Activated CD8-positive, alpha-beta memory T cell treated with anti-CD3 and anti-CD28 coated beads for 48 hours (primary cell): Measurements from ENCODE around the gene RABGAP1L.

ENCODE experiments used
- DNase-seq, 3 experiments: peaks; one replicate each; pipeline ENCODE4 v3.0.0-alpha.2; 2020; ENCODE audit warnings: low read depth in 2 of 3, low spot score in 2 of 3

RABGAP1L gene

GRCh38 chr1:174976436-174977108 lies 817.3 kb downstream of the RABGAP1L start:
- DNase-seq = no peak

- no peak for DNase-seq
Observed at GRCh38 chr1:174982971-174983689, 823.8 kb downstream of the RABGAP1L start.

- no peak for DNase-seq
Observed at GRCh38 chr1:174984952-174985351, 825.6 kb downstream of the RABGAP1L start.

- DNase-seq = no peak
Observed at GRCh38 chr1:174988539-174988938, 829.2 kb downstream of the RABGAP1L start.

GRCh38 chr1:174988986-174989385 lies 829.7 kb downstream of the RABGAP1L start:
- DNase-seq = no peak

GRCh38 chr1:174989536-174990220 lies 830.4 kb downstream of the RABGAP1L start:
- DNase-seq = no peak

GRCh38 chr1:174990382-174990999 lies 831.2 kb downstream of the RABGAP1L start:
- DNase-seq = no peak

- DNase-seq = no peak
Observed at GRCh38 chr1:174991473-174991872, 832.2 kb downstream of the RABGAP1L start.

- DNase-seq = no peak
Observed at GRCh38 chr1:174995121-174995520, 835.8 kb downstream of the RABGAP1L start.

GRCh38 chr1:174995916-174996315 lies 836.6 kb downstream of the RABGAP1L start:
- no peak for DNase-seq

- DNase-seq = no peak
Observed at GRCh38 chr1:174996476-174996875, 837.2 kb downstream of the RABGAP1L start.

- DNase-seq = no peak
Observed at GRCh38 chr1:174997041-174997440, 837.7 kb downstream of the RABGAP1L start.

- peak in 1 of 3 experiments; percentile 16 for DNase-seq
Observed at GRCh38 chr1:174998569-174999215, 839.4 kb downstream of the RABGAP1L start.

GRCh38 chr1:174999216-174999935 lies 840.1 kb downstream of the RABGAP1L start:
- peak; percentile 85 to 92 (median 88) for DNase-seq

GRCh38 chr1:174999936-175000696 lies 840.8 kb downstream of the RABGAP1L start, which contains the start of gene CACYBP:
TSS of gene CACYBP (plus strand) at chr1:174999947. CDS start at chr1:175000181, 234 bp downstream.
- peak in 2 of 3 experiments; percentile 20 to 25 for DNase-seq

GRCh38 chr1:175000697-175001187 lies 841.4 kb downstream of the RABGAP1L start:
- DNase-seq = no peak

- DNase-seq = no peak
Observed at GRCh38 chr1:175002910-175003517, 843.7 kb downstream of the RABGAP1L start.

GRCh38 chr1:175003521-175003920 lies 844.2 kb downstream of the RABGAP1L start:
- DNase-seq = no peak
